ENCODE data around the gene ZNF549.
A peak's percentile ranks its signal among the peaks of the same experiment; 100 is the strongest.

The ZNF549 gene

GRCh38 chr19:57566396-57567265 is 39.5 kb downstream of the ZNF549 start:
- no peak overlapping the region for H3K4me3 ChIP-seq (ENCODE audit: low read depth, low read length)

- no peak overlapping the region for H3K4me3 ChIP-seq (ENCODE audit: low read depth, low read length)
Measured at GRCh38 chr19:57570707-57571106, 43.6 kb downstream of the ZNF549 start.

- H3K4me3 ChIP-seq (ENCODE audit: low read depth, low read length), result no peak overlapping the region
Measured at GRCh38 chr19:57572415-57572947, 45.3 kb downstream of the ZNF549 start.

- no peak overlapping the region for H3K4me3 ChIP-seq (ENCODE audit: low read depth, low read length)
Measured at GRCh38 chr19:57576661-57577060, 49.5 kb downstream of the ZNF549 start.

GRCh38 chr19:57578487-57579205 is 51.5 kb downstream of the ZNF549 start, which contains the start of gene ZNF416:
Gene ZNF416, minus strand, starts transcription at chr19:57578911. Its CDS starts 207 bp downstream, at chr19:57578704.
- H3K4me3 ChIP-seq (ENCODE audit: low read depth, low read length), result peak within 1 kb of the TSS; percentile 86

- H3K4me3 ChIP-seq (ENCODE audit: low read depth, low read length), result no peak overlapping the region
Measured at GRCh38 chr19:57583104-57583520, 56.0 kb downstream of the ZNF549 start.

GRCh38 chr19:57583521-57584416 is 56.6 kb downstream of the ZNF549 start, which contains the start of gene ZIK1:
Gene ZIK1, plus strand, starts transcription at chr19:57584145. Its CDS starts 212 bp downstream, at chr19:57584357.
- H3K4me3 ChIP-seq (ENCODE audit: low read depth, low read length), result peak within 1 kb of the TSS; percentile 91

- H3K4me3 ChIP-seq (ENCODE audit: low read depth, low read length), result no peak overlapping the region
Measured at GRCh38 chr19:57587529-57587928, 60.4 kb downstream of the ZNF549 start.

- peak overlapping the region; percentile 96 for H3K4me3 ChIP-seq (ENCODE audit: low read depth, low read length)
Measured at GRCh38 chr19:57599377-57599760, 72.2 kb downstream of the ZNF549 start.

GRCh38 chr19:57599761-57600383 is 72.7 kb downstream of the ZNF549 start, which contains the start of gene ZNF530:
Gene ZNF530, plus strand, starts transcription at chr19:57599885. Its CDS starts 4,461 bp downstream, at chr19:57604346.
- peak within 1 kb of the TSS; percentile 96 for H3K4me3 ChIP-seq (ENCODE audit: low read depth, low read length)

- H3K4me3 ChIP-seq (ENCODE audit: low read depth, low read length), result no peak overlapping the region
Measured at GRCh38 chr19:57606931-57607330, 79.8 kb downstream of the ZNF549 start.
